ENCODE measurements around the gene SESN1. TPM values are rescaled to one million over a fixed set of nuclear protein-coding genes. Genes with fewer than 3 reads are reported as not detected.
"Not testable (repeated sequence)": the region's sequence is repeated elsewhere in the genome, so short reads cannot be mapped to it uniquely, and the experiment has no call there.

SESN1 gene
- 11.1 TPM for polyA plus RNA-seq

DNA sequence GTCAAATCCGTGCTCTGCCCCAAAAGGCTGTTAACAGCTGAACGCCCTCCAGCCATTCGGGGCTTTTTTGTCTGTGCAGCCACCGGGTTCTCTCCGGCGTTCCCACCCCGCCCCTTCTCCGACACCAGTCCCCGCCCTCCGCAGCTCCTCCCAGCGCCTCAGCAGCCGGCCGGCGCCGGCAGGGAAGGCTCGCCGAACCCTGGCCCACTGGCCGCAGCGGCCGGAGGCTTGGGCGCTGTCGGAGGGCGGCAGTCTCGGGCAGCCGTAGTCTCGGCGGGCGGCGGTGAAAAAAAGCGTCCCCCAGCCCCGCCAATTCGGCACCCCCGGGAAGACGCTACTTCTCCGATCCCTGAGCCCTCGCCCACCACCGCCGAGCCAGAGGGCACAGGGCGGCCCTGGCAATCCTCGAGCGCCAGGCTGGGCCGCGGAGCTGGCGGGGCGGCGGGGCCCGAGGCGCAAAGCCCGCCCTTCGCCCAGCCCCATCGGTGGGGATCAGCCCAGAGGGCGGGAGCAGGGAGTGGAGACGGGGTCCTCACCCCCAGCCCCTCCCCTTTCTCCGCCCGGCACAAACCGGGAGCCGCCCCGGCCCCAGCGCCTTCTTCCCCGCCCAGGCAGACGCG lies at the start of gene SESN1:
Gene SESN1, minus strand, starts transcription at position 431 of the 620 bp plus-strand sequence. CDS start 773 bp downstream, outside the sequence.
- Mint-ChIP-seq H3K36me3 (no peaks in the 10 kb centered on the region), H3K9me3 (no peaks in the 10 kb centered on the region), H3K4me1 (peaks cover 34 to 40% (median 40%) of the 10 kb centered on the region in 3 donors), H3K4me3 (peak within 1 kb of the TSS; percentile 93 to 98 (median 95)), H3K27me3 (peaks cover 2% of the 10 kb centered on the region), H3K27ac (peak within 1 kb of the TSS; percentile 95 to 100 (median 99))

DNA sequence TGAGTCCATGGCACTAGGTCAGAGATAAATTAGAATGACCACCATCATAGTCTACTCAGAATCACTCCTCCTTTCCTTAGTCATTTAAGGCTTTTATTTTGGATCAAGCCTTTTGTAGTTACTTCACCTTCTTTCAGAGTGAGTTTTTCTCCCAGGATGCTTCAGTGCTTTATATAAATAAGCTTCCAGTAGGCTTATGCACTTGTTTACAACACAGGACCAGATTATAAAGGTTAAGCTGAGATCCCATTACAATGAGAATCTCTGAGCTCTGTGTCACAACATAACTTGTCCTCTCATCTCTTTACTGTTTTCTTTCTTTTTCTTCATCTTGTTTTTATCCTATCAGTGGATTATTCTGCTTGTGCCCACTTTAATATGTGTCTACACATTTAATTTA lies 48.5 kb upstream of the SESN1 start:
- H3K4me3 Mint-ChIP-seq = no peak overlapping the region
- peaks cover 0 to 2% (median 0%) of the 10 kb centered on the region in 3 donors for H3K4me1 Mint-ChIP-seq
- no peak overlapping the region for H3K27ac Mint-ChIP-seq
- H3K36me3 Mint-ChIP-seq = peaks cover 4% of the 10 kb centered on the region
- no peaks in the 10 kb centered on the region for H3K27me3 Mint-ChIP-seq
- H3K9me3 Mint-ChIP-seq = peaks cover 0 to 3% (median 0%) of the 10 kb centered on the region in 3 donors

DNA sequence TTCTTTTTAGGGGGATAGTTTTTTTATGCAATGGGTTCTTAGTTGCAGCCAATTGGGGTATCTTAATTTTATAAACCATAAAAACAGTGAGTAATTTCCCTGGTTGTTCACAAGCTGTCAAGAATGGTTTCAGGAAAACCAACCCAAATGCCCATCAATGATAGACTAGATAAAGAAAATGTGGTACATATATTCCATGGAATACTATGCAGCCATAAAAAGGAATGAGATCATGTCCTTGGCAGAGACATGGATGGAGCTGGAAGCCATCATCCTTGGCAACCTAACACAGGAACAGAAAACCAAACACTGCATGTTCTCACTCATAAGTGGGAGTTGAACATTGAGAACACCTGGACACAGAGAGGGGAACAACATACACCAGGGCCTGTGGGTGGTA lies 47.4 kb upstream of the SESN1 start:
- H3K9me3 Mint-ChIP-seq, H3K4me1 Mint-ChIP-seq, H3K36me3 Mint-ChIP-seq, H3K27ac Mint-ChIP-seq, H3K27me3 Mint-ChIP-seq, H3K4me3 Mint-ChIP-seq: not testable (repeated sequence)

DNA sequence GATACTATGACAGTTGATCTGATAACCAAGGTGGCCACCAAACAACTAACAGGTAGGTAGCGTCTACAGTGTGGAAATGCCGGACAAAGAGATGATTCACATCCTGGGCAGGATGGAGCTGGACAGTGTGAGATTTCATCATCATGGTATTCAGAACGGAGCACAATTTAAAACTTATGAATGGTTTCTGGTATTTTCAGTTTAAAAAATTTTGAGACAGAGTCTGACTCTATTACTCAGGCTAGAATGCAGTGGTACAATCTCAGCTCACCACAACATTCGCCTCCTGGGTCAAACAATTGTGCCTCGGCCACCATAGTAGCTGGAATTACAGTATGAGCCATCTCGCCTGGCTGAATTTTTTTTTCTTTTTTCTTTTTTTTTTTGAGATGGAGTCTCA lies 44.5 kb upstream of the SESN1 start:
- Mint-ChIP-seq H3K27me3 (no peaks in the 10 kb centered on the region), H3K4me3 (no peak overlapping the region), H3K36me3 (peaks cover 4% of the 10 kb centered on the region), H3K4me1 (peaks cover 0 to 2% (median 0%) of the 10 kb centered on the region in 3 donors), H3K9me3 (peaks cover 0 to 4% (median 0%) of the 10 kb centered on the region in 3 donors), H3K27ac (peak overlapping the region in 1 of 3 donors; percentile 63)

DNA sequence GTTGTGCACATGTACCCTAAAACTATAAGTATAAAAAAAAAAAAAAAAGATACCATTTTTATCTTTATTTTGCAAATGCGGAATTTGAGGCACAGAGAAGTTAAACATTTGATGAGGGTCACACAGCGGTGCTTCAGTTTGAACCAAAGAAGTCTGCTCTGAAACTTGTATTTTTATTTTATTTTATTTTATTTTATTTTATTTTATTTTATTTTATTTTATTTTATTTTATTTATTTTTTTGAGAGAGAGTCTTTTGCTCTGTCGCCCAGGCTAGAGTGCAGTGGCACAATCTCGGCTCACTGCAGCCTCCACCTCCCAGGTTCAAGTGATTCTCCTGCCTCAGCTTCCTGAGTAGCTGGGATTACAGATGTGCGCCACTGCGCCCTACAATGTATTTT lies 41.9 kb upstream of the SESN1 start:
- H3K27ac Mint-ChIP-seq, H3K27me3 Mint-ChIP-seq, H3K9me3 Mint-ChIP-seq, H3K36me3 Mint-ChIP-seq, H3K4me3 Mint-ChIP-seq, H3K4me1 Mint-ChIP-seq: not testable (repeated sequence)

DNA sequence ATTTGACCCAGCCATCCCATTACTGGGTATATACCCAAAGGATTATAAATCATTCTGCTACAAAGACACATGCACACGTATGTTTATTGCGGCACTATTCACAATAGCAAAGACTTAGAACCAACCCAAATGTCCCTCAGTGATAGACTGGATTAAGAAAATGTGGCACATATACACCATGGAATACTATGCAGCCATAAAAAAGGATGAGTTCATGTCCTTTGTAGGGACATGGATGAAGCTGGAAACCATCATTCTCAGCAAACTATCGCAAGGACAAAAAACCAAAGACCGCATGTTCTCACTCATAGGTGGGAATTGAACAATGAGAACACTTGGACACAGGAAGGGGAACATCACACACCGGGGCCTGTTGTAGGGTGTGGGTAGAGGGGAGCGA lies 41.4 kb upstream of the SESN1 start:
- H3K36me3 Mint-ChIP-seq, H3K4me3 Mint-ChIP-seq, H3K9me3 Mint-ChIP-seq, H3K27me3 Mint-ChIP-seq, H3K4me1 Mint-ChIP-seq, H3K27ac Mint-ChIP-seq: not testable (repeated sequence)

DNA sequence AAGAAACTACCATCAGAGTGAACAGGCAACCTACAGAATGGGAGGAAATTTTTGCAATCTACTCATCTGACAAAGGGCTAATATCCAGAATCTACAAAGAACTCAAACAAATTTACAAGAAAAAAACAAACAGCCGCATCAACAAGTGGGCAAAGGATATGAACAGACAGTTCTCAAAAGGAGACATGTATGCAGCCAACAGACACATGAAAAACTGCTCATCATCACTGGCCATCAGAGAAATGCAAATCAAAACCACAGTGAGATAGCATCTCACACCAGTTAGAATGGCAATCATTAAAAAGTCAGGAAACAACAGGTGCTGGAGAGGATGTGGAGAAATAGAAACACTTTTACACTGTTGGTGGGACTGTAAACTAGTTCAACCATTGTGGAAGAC lies 41.0 kb upstream of the SESN1 start:
- not testable (repeated sequence) for H3K27me3 Mint-ChIP-seq, H3K4me1 Mint-ChIP-seq, H3K36me3 Mint-ChIP-seq, H3K9me3 Mint-ChIP-seq, H3K27ac Mint-ChIP-seq, H3K4me3 Mint-ChIP-seq

DNA sequence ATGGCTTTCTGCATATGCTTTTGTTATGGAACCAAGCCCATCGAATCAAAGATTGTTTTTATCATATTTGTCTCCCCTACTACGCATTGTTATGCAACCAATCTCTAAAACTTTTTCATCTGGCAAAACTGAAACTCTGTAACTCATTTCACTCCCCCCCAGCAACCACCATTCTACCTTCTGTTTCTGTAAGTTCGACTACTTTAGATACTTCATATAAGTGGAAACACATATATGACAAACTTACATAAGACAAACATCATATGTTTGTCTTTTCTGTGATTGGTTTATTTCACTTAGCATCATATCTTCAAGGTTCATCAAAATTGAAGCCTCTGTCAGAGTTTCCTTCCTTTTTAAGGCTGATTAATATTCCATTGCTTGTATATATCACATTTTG lies 35.4 kb upstream of the SESN1 start:
- peaks cover 0 to 2% (median 0%) of the 10 kb centered on the region in 3 donors for H3K4me1 Mint-ChIP-seq

DNA sequence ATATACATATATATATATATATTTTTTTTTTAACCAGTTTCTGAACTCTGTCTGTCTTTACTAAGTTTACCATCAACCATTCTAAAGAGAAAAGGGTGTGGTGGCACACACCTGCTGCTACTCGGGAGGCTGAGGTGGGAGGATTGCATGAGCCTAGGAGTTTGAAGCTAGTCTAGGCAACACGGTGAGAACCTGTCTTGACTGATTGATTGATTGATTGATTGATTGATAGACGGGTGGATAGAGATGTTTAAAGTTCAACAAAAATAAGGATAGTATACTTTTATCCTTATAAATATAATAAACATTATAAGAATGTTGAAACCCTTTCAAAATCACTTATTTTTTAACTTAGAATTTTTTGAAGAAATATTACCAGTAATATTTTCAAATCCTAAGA lies 30.9 kb upstream of the SESN1 start:
- Mint-ChIP-seq H3K27me3 (no peaks in the 10 kb centered on the region), H3K9me3 (no peaks in the 10 kb centered on the region), H3K4me1 (peaks cover 5 to 9% (median 6%) of the 10 kb centered on the region in 3 donors), H3K36me3 (peaks cover 4% of the 10 kb centered on the region), H3K4me3 (no peak overlapping the region), H3K27ac (no peak overlapping the region)

More for the DNA sequence above, 35.4 kb upstream of the SESN1 start:
- Mint-ChIP-seq H3K27ac (no peak overlapping the region), H3K9me3 (peaks cover 0 to 1% (median 0%) of the 10 kb centered on the region in 3 donors), H3K4me3 (no peak overlapping the region), H3K36me3 (peaks cover 9% of the 10 kb centered on the region), H3K27me3 (no peaks in the 10 kb centered on the region)

DNA sequence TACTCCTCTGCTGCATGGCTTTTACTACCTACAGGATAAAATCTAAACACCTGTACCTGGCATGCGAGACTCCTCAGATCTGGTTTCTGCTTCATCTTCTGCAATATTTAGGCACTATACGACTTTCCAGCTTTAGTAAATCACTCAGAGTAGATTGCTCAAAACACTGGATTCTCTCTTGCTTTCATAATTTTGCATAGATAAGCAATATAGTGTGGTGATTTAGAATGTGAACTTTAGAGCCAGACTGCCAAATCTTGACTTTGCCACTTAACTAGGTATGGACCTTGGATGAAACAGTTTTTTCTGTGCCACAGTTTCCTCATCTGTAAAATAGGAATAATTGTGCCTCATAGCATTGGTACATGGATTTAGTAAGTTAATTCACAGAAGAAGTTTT lies 29.6 kb upstream of the SESN1 start:
- no peak overlapping the region for H3K27ac Mint-ChIP-seq
- peaks cover 8 to 15% (median 13%) of the 10 kb centered on the region in 3 donors for H3K4me1 Mint-ChIP-seq
- H3K4me3 Mint-ChIP-seq = no peak overlapping the region
- no peaks in the 10 kb centered on the region for H3K9me3 Mint-ChIP-seq
- H3K27me3 Mint-ChIP-seq = no peaks in the 10 kb centered on the region
- H3K36me3 Mint-ChIP-seq = peaks cover 1% of the 10 kb centered on the region

DNA sequence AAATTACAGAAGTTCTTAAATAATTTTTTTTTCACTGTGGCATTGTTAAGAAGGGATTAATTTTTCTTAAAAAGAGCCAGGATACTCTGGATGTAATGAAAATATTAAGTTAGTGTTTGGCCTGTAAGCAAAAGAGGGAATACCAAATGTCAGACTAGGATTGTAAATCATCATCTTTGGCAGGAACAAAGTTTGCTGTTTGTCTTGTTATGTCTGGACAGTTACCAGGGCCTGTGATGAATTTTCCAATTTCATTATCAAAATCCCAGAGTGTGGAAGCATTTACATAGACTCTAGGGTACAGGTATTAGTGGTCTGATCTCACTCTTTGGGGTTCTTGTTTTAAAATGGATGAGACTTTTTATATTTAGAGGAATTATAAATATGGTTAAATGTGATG lies 26.8 kb upstream of the SESN1 start:
- no peak overlapping the region for H3K27ac Mint-ChIP-seq
- no peaks in the 10 kb centered on the region for H3K9me3 Mint-ChIP-seq
- no peaks in the 10 kb centered on the region for H3K27me3 Mint-ChIP-seq
- no peaks in the 10 kb centered on the region for H3K36me3 Mint-ChIP-seq
- no peak overlapping the region for H3K4me3 Mint-ChIP-seq
- peaks cover 15 to 30% (median 29%) of the 10 kb centered on the region in 3 donors for H3K4me1 Mint-ChIP-seq

DNA sequence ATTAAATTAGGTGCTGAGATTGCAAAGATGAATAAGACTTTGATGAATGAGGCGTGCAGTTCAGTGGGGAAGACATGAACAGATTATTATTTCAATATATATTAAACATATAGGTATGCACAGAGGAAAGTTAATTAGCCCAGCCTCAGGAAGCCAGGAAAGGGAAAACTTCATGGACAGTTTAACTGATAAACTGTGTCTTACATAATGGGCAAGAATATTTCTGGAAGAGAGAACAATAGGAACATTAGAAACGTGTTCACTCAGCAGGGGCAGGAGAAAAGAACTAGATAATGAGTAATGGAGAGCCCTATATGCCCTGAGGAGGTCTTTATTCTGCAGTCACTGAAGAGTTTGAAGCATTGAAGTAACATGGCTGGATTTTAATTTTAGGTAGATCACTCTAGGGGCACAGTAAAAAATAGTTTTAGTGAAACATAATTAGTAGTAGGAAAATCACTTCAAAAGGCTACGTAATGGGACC lies 24.3 kb upstream of the SESN1 start:
- Mint-ChIP-seq H3K27me3 (no peaks in the 10 kb centered on the region), H3K9me3 (no peaks in the 10 kb centered on the region), H3K4me3 (no peak overlapping the region), H3K27ac (peak overlapping the region in 2 of 3 donors; percentile 11 to 20), H3K4me1 (peaks cover 17 to 34% (median 30%) of the 10 kb centered on the region in 3 donors), H3K36me3 (no peaks in the 10 kb centered on the region)

DNA sequence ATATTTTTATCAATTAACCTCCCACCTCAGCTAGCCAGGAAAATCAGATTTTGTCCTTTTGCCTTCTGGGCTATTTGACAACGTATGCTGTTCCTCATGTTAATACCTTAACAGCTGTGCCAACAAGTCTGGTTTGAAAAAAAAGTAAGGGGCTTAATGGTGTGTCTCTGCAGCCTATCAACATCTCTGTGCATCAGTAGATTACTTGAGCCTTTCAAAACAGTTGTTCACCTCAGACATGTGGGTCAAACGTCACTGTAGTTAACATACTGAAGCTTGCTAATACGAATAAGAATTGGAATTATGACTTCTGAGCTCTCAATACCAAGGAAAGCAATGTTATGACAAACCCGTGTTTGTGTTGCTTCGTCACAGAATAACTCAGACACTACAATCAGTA lies 23.7 kb upstream of the SESN1 start:
- Mint-ChIP-seq H3K27ac (peak overlapping the region in 1 of 3 donors; percentile 20), H3K9me3 (no peaks in the 10 kb centered on the region), H3K4me3 (peak overlapping the region in 1 of 4 donors; percentile 54), H3K27me3 (no peaks in the 10 kb centered on the region), H3K36me3 (no peaks in the 10 kb centered on the region), H3K4me1 (peaks cover 17 to 34% (median 30%) of the 10 kb centered on the region in 3 donors)

DNA sequence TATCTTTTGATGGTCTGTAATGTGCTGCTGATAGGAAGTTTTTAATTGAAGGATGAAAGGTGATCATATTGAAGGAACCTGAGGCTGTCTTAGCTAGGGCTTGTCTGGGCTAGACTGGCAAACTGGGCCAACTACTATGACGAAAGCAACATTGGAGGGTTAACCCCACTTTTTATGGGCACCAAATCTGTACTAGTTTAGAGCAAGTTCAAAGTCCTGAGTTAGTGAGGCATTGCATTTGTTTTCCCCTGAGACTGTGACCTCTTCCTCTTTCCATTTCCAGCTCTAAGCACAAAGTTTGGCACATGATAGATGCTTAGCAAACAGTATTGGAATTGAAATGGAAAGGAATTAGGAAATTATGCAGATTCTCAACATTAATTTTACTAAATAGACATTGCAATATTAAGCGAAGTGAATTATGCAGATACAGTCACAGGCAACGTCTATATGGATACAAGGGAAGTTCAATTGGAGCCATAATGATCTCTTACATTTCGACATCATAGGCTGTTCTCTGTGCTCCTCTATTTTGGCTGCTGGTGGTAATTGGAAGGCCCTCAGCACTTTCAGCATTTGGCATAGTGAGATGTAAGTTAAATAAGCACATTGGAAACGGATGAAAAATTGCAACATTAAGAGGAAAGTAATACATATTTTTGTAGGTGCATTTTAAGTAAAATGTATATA lies 22.8 kb upstream of the SESN1 start:
- H3K27ac Mint-ChIP-seq = peak overlapping the region; percentile 5 to 67 (median 6)
- H3K9me3 Mint-ChIP-seq = no peaks in the 10 kb centered on the region
- no peaks in the 10 kb centered on the region for H3K27me3 Mint-ChIP-seq
- H3K4me3 Mint-ChIP-seq = peak overlapping the region in 2 of 4 donors; percentile 13 to 55
- peaks cover 20 to 34% (median 30%) of the 10 kb centered on the region in 3 donors for H3K4me1 Mint-ChIP-seq
- H3K36me3 Mint-ChIP-seq = no peaks in the 10 kb centered on the region

DNA sequence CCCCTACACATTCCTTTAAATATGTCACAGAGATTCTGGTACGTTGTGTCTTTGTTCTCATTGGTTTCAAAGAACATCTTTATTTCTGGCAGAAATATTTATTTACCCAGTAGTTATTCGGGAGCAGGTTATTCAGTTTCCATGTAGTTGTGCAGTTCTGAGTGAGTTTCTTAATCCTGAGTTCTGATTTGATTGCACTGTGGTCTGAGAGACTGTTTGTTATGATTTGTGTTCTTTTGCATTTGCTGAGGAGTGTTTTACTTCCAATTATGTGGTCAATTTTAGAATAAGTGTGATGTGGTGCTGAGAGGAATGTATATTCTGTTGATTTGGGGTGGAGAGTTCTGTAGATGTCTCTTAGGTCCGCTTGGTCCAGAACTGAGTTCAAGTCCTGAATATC lies 18.0 kb upstream of the SESN1 start:
- H3K27me3 Mint-ChIP-seq, H3K9me3 Mint-ChIP-seq, H3K27ac Mint-ChIP-seq, H3K36me3 Mint-ChIP-seq: not testable (repeated sequence)
- Mint-ChIP-seq H3K4me1 (peaks cover 15 to 20% (median 20%) of the 10 kb centered on the region in 3 donors), H3K4me3 (peak overlapping the region in 1 of 4 donors; percentile 23)

DNA sequence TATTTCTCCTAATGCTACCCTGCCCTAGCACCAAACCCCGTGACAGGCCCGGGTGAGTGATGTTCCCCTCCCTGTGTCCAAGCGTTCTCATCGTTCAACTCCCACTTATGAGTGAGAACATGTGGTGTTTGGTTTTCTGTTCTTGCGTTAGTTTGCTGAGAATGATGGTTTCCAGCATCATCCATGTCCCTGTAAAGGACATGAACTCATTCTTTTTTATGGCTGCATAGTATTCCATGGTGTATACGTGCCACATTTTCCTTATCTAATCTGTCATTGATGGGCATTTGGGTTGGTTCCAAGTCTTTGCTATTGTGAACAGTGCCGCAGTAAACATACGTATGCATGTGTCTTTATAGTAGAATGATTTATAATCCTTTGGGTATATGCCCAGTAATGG lies 15.0 kb upstream of the SESN1 start:
- H3K27ac Mint-ChIP-seq, H3K27me3 Mint-ChIP-seq, H3K36me3 Mint-ChIP-seq, H3K9me3 Mint-ChIP-seq, H3K4me3 Mint-ChIP-seq: not testable (repeated sequence)
- H3K4me1 Mint-ChIP-seq = peaks cover 9 to 16% (median 13%) of the 10 kb centered on the region in 3 donors

Data from IgD-negative memory B cell (primary cell).